Activated CD4-positive, alpha-beta T cell treated with anti-CD3 and anti-CD28 coated beads for 48 hours (primary cell): ENCODE data around the gene CRYBG3.
"Not testable (repeated sequence)": the region's sequence is repeated elsewhere in the genome, so short reads cannot be mapped to it uniquely, and the experiment has no call there.

Source experiments
- DNase-seq: peaks from one replicate; pipeline ENCODE4 v3.0.0-alpha.2; 2020

The CRYBG3 gene

DNA sequence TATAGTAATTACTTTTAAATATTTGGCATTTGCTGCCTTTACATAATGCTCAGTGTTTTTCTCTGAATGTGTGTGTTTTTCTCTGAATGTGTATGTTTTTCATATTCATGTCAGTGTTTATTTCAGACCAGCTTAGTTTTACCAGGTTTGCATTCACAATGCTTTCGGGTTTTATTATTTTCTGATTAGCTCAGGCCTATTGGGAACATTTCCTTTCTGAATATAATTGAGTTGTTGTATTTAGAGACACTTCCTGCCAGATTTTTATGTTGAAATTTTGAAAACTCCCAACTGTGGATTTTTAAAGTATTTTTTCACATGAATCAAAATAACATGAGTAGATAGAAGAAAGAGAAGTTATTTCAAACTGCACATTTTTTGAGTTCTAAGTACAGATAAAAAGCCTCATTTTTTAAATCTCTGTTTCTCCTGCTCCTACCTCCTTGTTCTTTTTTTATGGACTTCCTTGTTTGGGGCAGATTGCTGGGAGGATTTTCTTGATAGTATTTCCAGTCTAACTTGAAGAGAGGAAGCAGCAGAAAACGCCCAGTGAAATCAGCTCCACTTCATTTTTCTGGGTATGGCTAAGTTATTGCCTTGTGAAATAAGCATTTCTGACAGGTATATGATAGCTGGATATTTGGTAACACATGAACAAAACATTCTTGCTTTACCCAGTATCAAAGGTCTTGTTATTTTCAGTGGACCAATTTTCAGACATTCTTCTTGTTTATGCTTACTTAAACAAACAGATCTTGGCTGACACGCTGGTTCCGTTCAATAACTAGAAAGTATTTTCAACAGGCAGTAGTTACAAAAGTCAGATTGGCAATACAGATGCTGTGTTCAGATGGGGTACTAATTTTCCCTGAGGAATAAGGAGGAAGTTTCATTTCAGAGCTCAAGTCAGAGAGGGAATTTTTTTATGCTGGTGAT lies 79.8 kb downstream of the CRYBG3 start:
- no peak for DNase-seq

DNA sequence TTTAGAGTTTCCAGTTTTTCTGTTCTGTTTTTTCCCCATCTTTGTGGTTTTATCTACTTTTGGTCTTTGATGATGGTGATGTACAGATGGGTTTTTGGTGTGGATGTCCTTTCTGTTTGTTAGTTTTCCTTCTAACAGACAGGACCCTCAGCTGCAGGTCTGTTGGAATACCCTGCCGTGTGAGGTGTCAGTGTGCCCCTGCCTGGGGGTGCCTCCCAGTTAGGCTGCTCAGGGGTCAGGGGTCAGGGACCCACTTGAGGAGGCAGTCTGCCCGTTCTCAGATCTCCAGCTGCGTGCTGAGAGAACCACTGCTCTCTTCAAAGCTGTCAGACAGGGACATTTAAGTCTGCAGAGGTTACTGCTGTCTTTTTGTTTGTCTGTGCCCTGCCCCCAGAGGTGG lies 88.0 kb downstream of the CRYBG3 start:
- not testable (repeated sequence) for DNase-seq

DNA sequence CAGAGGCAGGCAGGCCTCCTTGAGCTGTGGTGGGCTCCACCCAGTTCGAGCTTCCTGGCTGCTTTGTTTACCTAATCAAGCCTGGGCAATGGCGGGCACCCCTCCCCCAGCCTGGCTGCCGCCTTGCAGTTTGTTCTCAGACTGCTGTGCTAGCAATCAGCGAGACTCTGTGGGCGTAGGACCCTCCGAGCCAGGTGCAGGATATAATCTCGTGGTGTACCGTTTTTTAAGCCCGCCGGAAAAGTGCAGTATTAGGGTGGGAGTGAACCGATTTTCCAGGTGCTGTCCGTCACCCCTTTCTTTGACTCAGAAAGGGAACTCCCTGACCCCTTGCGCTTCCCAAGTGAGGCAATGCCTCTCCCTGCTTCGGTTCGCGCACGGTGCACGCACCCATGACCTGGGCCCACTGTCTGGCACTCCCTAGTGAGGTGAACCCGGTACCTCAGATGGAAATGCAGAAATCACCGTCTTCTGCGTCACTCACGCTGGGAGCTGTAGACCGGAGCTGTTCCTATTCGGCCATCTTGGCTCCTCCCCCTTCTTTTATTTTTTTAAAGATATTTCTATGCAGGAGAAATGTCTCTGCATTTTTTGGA lies 88.5 kb downstream of the CRYBG3 start:
- peak; percentile 6 for DNase-seq

DNA sequence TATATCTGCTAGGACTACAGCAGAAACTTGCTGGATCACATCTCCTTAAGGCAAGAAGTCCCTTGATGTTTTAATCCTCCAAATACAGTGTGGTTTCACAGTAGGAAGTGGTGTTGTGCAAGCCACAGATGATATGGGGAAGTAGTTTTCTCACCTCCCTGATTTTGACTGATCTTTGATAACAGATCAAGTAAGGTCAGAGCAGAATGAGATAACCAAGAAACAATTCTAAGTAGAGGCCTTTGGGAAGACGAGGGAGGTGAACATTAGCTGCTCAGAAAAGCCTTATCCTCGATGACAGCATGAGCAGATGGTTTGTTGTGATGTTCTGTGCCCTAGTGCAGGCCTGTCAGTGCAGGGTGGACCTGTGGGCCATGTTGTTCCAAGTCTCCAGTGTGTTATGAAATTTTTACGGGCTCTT lies 89.1 kb downstream of the CRYBG3 start:
- DNase-seq = no peak

DNA sequence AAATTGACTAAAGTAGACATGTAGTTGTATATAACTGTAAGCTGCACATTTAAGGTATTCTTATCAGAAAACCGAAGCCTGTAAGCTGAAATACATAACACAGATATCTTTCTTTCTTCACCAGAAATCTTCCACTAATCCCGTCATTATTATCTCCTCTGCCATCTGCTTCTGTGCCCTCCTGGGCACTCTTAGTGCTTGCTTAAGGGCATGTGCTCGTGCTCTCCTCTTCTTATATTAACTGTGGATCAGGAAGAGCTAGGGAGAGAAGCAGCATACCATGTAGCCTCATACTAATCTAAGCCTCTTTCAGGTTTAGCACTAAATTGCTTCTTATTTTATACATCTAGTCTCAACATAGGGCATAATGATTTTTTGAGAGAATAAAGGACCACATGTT lies 89.6 kb downstream of the CRYBG3 start:
- no peak for DNase-seq

DNA sequence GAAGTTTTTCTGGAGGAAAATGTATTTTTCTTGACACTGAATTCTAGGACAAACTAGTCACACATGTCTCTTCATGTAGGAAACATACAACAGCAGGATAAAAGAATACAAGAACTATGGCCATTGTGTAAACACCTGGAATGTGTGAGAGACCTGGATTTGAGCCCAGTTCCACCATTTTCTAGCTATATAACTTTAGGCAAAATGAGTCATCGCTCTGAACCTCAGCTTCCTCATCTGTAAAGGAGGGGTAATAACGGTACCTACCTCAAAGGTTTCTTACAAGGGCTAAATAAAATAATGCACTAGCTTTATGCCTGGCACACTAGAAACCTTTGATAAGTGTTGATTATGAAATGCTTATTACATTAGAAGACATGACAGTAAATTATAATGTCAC lies 92.6 kb downstream of the CRYBG3 start:
- DNase-seq = no peak

DNA sequence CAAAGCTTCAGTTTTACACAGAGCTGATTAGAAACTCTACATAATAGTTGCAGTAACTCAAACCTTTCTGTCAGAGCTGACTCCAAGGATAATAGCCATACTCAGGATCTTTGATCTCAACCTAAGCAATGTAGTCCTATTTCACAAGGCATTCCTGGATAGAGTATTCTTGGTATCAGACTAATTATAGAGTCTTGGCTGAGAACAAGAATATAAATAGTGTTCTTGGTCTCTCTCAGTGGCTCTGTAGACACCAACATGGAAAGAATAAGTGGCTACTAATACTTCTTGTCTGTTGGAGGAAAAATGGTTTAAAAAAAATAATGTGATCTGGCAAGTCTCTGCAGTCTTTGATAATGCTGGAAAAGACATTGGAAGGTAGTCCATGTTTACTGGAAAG lies 94.8 kb downstream of the CRYBG3 start:
- no peak for DNase-seq

DNA sequence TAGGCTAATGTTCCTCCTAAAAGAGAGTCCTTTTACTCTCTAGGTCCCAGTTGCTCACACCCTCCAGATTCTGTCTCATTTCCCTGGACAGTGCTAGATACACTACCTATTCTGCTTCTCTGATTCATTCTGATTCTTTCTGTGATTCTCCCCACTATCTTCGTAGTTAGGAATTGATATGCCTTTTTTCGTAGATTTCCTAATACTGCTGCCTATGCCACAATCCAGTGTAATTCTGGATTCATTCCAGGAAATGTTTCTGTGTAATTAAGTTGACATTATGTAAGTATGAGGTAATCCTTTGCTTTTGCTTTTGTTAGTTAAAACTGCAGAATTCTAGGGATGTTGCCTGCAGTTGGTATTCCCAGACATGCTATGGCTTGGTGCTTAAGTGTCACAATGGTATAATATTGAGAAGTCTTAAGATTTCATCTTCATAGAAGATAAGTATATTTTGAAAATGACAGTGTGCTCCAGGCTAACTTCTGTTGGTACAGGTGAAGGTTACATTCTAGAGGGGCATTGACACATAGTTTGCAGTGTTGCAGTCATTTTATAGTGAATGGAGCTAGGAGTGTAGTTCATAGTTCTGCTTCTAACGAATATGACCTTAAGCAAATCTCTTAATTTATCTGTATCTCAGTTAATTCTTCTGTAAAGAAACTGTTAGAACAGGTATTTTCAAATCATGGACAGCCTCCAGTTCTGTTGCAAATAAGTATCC lies 96.2 kb downstream of the CRYBG3 start:
- DNase-seq = no peak

DNA sequence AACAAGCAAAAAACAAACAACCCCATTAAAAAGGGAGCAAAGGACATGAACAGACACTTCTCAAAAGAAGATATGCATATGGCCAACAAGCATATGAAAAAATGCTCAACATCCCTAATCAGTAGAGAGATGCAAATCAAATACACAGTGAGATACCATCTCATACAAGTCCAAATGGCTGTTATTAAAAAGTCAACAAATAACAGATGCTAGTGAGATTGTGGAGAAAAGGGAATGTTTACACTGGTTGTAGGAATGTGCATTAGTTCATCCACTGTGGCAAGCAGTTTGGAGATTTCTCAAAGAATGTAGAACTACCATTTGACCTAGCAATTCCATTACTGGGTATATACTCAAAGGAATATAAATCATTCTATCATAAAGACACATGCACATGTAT lies 105.9 kb downstream of the CRYBG3 start:
- DNase-seq = no peak

DNA sequence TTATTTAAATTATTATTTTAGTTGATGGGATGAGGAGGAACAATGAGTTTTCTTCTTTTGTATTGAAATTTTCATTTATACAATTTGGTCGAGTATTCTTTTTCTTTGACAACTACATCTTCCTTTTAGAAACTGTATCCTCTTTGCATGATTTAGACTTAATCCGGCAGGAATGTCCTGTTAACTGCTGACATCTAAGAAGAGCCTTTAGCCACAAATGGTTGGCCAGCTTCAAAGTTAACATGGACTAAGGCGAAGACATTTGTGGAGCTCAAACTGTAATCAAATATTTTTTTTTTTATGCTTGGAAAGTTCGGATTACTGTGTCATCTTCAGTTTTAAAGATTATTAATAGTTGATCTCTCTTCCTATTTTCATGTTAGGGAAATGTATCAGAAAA lies 107.2 kb downstream of the CRYBG3 start:
- DNase-seq = no peak

DNA sequence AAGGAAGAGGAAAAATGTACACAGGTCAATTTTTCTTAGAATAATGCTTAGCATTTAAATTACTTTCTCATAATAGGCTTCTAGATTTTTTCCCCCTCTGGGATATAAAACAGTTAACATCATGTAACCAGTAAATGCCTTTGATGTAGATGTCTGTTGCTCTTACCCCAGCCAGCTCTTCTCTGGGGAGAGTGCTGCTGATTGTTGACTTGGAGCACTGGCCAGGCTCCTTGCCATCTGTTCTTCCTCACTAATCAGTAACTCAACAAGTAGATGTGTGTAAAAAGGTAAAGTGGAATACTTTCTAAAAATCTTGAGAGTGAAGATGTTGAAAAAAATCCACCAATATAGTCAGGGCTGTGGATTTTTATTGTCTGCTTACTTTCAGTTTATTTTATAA lies 108.2 kb downstream of the CRYBG3 start:
- DNase-seq = no peak

DNA sequence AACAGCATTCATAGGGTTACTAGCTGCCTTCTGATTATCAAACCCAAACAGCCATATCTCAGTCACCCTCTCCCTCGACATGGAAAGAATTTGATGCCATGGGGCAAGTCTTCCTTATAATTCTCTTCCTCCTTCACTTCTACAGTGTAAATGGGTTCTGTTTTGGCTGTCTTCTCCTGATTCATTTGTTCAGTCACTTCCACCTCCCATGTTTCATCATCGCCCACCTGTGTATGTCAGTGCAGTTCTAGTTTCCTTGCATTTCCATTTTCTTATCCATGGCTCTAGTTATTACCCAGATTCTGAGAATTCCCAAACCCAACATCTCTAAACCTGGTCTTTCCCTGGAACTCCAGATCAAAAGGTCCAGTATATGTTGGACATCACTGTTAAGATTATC lies 109.4 kb downstream of the CRYBG3 start:
- DNase-seq = no peak

DNA sequence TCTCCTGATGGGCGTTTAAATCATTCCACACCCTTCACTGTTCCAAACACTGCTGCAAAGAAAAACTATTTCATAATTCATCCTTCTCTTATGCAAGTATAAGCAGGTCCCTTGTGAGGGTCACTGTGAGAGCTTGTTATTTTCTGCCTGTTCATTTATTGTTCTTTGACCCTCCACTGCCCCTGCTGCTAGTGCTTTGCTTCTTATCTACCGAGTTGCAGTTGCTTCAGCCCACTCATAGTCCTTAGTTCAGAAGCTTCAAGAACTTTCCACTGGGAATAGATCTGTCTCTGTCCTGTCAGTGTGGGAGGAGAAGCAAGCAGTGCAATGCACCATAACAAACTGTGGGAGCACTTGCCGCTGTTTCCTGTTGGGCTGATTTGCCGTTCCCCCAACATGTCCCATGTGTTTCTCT lies 110.6 kb downstream of the CRYBG3 start:
- no peak for DNase-seq

DNA sequence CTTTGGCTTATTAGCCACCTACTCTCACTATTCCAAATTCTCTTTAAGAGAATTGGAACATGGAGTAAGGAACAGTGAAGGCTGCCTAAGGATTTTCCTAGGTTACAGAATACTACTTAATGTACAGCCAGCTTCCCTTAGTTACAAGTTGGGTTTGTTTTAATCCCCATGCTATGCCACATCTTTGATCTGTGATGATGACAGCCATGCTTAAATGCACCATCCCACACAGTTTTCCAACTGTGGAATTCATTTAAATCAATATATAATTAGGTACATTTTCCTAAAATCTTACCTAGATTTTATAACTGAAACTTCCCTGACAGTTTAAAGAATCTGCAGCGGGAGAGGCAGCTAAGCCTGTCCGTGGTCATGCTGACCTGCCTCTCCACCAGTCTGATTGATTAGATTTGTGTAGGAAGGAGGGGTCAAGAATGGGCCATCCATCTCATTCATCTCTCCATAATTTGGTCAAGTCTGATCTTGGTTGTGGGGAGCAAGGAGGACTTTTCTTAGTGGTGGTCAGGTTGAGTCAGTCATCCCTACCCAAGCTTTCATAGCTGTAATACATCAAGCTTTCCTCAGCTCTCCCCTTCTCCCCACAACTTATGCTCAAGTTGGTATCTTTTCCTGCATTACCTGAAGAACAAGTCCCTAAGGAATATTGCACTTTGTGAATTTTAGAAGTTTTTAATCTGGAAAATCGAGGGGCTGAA lies 113.3 kb downstream of the CRYBG3 start:
- DNase-seq = no peak

DNA sequence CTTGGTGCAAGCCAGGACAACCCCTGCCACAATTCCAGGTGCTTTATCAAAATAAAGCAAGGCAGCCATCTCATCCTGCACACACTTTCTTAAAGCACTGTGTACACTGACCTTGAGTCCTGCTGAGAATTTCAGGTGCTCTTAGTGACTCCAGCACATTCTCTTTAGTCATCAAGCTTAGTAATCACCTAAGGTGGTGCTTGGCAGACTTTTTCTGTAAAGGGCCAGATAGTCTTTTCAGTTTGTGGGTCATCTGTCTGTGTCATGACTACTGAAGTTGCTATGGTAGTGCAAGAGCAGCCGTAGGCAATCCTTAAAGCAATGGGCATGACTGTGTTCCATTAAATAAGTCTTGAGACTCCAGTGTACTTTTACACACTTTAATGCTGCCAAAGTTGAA lies 114.0 kb downstream of the CRYBG3 start:
- no peak for DNase-seq

DNA sequence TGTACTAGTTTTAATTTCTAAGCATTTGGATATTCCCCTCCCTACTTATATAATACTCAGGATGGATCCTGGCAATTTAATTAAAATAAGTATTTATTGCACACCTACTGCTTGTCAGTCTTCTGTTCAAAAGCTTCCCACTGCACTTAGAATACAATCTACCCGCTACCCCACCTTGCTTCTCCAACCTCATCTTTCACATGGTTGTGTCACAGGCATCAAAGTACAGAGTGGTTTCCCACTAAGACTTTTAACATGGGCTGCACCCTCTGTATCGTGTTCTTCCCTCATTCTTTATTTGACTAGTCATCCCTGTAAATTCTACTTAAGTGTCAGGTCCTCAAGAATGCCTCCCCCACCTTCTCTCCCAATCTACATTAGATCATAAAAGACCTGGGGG lies 115.4 kb downstream of the CRYBG3 start:
- no peak for DNase-seq

DNA sequence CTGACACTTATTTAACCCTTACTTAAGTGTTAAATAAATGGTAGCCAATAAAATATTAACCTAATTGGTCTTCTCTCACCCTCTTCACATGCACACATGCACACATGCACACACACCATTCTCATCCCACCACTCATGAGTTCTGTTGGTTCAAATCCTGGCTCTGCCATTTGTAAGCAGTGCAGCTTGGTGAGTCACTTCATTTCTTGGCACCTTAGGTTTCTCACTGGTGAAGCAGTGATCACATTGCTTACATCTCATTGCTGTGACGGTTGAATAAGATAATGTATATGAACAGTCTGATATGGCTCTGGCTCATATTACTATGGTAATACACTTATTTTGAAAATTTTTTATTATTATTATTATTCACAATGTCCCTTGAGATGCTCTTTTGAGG lies 116.6 kb downstream of the CRYBG3 start:
- DNase-seq = no peak

DNA sequence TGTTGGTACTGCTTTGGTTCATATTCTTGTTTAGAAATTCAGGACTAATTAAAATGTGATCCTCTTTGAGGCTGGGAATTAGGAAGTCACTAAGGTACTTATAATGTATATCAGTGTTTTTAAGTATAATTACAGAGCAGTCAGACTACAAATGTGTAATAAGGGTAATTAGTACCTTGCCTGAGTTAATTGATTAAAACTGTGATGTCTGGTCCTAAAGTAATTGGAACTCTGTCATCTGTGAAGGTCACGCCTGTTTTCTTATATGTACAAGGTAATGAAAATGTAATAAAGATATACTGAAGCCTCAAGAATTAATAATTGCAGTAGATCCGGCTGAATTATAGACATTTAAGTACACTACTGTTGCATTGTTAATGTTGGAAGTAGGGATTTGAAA lies 117.6 kb downstream of the CRYBG3 start:
- DNase-seq = no peak

DNA sequence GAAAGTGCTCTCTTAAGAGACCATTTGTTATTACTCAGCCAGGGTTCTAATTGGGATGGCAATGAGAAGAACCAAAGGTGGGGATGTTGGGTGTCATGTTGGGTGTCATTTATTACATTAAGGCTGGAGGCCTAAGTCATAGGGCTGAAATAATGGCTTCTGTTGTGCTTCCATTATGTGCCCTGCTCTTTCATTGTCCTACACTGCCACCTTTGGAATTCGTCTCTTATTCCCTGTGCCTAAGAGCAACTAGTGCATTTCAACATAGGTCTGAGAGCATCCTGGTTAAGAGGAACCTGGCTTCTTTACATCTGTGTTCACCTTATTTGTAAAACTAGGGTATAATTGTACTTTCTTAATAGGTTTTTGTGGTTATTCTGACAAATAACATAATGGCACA lies 118.2 kb downstream of the CRYBG3 start:
- no peak for DNase-seq

DNA sequence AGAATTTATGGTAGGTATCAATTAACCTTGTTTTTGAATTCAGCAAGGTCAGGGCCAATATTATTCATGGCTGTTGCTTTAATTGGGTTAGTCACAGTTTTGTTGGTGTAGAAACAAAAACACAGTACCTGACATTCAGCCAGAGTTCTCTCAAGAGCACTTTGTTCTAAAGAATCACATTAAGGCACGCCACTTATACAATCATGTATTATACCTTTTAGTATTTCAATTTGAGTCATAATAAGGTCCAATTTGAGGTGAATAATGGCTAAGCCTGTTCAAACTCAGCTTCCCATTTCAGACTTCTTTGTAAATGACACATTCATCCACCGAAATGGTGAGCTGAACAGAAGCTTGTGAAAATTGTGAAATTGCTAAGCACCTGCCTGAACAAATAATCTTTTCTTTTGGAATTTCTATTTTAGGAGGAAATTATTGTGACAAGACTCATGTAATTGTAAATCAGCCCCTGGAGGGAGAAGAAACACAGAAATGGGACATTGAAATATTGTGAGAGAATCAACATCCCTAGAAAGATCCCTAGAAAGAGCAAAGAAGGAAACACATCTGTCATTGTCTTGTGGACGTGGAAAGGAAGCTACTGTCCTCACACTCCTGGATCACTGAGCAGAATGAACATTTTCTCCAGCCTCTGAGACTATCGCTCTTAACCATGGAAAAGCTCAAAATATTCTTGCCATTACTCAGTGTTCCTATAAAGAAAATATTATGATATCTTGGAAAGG lies 121.2 kb downstream of the CRYBG3 start:
- no peak for DNase-seq

DNA sequence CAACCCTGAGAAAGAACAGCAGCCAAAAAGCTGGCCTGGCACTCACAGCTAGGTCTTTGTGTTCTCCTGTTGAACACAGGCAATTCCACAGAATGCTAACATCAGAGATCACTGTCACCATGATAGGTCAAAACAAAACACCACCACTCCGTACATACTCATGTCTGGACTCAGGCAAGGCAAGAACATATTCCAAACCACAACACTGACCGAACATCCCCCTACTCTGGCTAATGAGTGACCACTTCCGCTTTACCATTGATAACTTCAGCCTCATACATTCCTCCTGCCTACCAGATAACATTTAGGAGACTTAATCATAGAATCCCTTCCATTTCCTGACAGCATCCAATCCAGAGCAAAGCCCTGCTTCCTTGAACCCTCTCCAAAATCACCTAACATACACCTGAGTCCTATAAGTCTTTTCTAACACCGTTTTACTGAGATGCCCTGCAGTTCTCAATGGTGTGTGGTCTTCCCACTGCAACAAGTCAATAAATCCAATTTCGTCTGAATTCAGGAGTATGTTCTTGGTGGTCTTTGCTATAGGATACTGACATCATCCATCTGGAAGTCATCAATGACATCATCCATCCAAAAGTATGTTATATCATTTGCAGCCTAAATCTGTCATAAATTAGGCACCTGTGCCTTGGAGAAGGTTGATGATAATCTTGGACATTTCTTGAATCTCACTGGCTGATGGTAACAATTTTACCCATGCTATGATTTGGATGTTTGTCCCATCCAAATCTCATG lies 126.7 kb downstream of the CRYBG3 start:
- no peak for DNase-seq

DNA sequence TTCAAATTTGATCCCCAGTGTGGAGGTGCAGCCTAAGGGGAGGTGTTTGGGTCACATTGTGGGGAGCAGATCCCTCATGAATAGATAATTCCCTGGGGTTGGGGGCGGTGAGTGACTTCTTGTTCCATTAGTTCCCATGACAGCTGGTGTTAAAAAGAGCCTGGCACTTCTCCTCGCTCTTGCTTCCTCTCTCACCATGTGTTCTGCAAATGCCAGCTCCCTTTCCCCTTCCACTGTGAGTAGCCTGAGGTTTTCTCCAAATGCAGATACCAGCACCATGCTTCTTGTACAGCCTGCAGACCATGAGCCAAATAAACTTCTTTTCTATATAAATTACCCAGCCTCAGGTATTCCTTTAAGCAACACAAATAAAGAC lies 127.3 kb downstream of the CRYBG3 start:
- DNase-seq = no peak
